IPS-18c (cell line): ENCODE measurements around the gene LZTS2.

Source experiments
- H3K4me3 ChIP-seq: 2 replicates; pipeline ENCODE4 v1.7.0; 2013; ENCODE audit warnings: low read depth, mild to moderate bottlenecking, low read length, moderate library complexity; ENCODE audit not compliant: insufficient read depth
- H3K9me3 ChIP-seq: one replicate; pipeline ENCODE4 v1.6.1; 2013; ENCODE audit warnings: mild to moderate bottlenecking, low read length, moderate library complexity; ENCODE audit not compliant: control insufficient read depth, insufficient read depth

Gene LZTS2

GRCh38 chr10:101006593-101007098 is 7.0 kb downstream of the LZTS2 start:
- H3K9me3 ChIP-seq, result no peaks in the 10 kb centered on the region
- no peak overlapping the region for H3K4me3 ChIP-seq

DNA sequence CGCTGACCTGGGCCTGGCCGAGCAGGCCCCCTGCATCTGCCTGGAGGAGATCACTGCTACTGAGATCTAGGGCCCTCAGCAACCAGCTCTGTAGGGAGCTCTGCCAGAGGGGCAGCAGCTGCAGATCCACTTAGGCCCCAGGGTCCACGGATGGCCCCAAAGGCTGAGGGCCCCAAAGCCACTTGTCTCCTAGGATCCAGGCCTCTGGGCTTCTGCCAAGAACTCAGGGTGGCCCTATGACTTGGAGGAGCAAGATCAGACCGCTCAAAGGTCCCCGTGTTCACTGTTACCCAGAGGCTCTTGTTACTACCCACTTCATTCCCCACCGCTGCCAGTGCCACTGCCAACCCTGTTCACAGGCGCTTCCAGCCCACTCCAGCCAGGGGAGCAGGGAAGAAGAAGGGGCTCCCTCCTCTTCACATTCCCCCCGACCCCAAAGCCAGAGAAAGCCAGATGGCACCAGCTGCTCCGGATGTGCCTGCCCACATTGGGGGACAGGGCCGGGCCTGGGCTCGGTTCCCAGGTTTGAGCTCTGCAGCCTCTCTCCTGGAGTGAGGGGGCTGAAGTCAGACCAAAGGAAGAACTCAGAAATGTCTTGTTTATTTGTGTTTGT is 7.6 kb downstream of the LZTS2 start:
- no peaks in the 10 kb centered on the region for H3K9me3 ChIP-seq
- H3K4me3 ChIP-seq, result no peak overlapping the region

DNA sequence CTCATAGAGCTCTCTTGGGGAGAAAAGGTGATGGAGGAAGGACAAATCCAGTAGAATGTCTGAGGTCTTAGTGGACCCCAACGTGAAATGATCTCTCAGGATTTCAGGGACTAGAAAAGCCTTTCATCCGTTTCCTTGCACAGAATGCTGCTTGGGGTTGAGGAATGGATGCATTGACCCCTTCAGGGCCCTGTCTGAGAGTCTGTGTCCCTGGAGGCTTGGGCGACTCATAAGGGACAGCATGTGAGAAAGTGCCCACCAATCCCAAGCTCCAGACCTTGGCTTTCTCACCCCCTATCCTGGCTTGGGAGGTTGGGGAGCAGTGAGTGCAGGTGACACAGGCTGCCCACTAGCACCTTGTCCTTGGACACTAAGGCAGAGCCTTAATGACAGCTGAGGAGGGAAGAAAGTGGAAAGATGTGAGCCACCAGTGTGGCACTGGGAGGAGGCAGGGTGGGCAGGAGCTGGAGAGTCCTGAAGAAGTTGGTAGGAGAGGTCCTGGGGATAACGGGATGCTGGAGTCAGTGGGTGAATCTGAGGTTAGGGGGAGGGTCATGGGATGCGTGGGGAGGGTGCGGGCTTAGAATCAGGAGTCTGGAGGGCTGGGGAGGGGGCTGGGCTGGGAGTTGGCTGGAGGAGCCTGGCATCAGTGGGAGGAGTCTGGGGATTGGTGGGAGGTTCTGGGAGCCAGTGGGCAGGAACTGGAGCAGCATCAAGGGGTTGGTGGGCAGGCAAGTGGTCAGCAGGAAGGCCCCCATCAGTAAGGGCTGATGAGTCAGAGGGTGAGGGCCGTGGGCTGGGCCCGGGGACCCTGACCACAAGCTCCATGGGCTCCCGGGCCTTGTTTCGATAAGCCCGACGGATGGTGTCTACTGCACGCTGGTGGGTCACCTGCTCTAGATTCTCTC is 8.6 kb downstream of the LZTS2 start:
- no peaks in the 10 kb centered on the region for H3K9me3 ChIP-seq
- H3K4me3 ChIP-seq, result no peak overlapping the region

DNA sequence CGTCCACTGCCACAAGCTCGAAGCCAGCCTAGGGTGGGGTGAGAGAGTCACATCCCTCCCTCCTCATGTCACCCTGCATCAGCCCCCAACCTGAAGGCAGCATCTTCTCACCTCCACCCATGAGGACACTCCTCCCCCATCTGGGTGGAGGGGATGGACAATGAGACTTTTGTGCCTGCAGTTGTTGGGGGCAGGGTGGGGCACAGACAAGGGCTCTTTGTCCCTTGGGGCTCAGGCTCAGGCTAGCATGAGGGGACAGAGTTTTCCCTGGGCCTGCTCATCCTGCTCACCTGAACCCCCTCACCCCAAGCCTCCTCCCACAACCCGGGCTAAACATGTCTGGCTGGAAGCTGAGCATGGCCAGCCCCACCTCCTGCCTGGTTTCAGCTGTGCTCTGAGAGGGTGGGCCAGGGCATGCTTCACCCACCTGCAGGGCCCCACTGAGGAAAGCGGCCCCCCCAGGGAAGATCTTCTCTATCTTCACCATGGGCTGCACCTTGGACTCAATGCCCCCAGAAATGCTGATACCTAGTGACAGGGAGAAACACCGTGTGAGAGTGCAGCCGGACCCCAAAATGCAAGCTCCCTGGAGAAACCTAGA is 9.3 kb downstream of the LZTS2 start:
- Histone ChIP-seq H3K4me3 (no peak overlapping the region), H3K9me3 (no peaks in the 10 kb centered on the region)

DNA sequence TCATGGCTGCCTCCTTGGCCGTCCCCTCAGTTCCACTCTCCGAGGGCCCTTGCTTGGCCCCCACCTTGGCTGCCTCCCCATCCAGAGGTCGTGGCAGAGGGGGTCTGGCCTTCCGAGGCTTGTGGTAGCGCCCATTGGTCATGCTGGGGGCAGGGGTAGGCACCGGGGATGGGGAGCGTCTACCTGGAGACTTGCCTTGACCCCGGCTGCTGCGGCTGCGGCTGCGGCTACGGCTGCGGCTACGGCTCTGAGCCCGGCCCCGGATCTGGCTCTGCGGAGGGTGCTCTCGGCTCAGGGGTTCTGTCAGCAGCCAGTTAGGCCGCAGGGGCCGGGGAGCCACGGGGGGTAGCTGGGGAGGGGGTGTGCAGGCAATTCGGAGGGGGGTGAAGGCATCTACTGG is 10.7 kb downstream of the LZTS2 start:
- H3K9me3 ChIP-seq, result no peaks in the 10 kb centered on the region
- H3K4me3 ChIP-seq, result no peak overlapping the region

- no peak overlapping the region for H3K4me3 ChIP-seq
- H3K9me3 ChIP-seq, result no peaks in the 10 kb centered on the region
These were observed 12.2 kb downstream of the LZTS2 start for GRCh38 chr10:101011517-101012423.

DNA sequence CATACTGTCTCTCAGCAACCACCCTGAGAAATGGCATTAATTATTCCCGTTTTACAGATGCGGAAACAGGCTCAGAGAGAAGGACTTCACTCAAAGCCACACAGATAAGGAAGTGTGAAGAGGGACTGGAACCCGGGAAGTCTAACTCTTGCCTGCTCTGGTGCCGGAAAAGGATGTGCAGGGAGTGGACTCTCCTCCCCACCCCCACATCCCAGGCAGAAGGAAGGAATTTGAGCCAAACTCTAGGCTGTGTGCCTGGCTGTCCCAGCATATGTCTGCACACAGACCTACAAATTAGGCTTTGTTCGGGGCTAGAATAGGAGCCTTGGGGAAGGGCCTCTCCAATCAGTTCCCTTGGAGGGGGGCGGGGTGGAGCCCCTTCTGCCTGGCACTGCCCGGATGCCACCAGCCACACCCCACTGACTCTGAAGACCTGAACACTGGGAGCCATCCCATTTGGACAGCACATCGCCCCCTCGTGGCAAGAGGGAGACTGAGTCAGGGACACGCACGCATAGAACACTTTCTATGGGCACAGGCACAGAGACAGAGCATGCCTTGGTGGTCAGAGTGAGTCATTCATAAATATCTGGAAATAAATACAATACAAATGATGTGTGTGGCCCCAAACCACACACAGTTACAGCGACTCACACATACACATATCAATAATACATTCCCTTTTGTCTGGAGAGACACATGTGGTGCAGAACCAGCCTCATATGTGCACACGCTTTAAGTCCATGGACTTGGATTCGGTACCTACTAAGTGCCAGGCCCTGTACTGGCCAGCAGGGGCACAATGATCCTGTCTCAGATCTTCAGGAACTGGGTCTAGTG is 13.1 kb downstream of the LZTS2 start:
- Histone ChIP-seq H3K4me3 (no peak overlapping the region), H3K9me3 (no peaks in the 10 kb centered on the region)

- Histone ChIP-seq H3K9me3 (no peaks in the 10 kb centered on the region), H3K4me3 (no peak overlapping the region)
These were observed 13.8 kb downstream of the LZTS2 start for GRCh38 chr10:101013365-101013825.

DNA sequence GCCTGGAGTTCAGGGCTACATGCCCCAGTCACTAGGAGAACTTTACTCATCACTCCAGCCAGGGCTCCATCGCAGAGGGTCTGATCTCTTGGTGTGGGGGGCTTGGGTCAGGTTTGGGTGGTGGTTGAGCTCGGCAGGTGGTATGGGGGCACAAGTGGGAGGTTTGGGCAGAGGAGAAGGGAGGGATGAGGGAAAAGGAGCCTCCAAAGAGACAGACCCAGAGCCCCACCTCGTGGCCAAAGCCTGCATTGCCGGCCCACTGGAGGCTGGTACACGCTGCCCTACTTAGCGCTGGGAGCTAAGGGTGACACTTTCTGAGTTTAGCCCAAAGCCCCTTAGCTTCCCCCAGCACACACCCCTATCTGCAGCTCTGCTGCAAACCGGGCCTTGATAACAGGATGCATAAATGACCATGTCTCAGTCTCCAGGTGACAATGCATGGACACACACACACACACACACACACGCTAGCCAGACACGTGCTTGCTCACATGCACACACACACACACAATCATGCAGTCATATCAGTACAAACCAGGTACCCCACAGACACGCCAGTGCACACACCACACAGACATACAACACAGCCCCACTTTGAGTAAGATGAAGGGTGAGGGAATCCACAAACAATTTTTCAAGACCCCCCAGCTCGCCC is 14.7 kb downstream of the LZTS2 start:
- no peak overlapping the region for H3K4me3 ChIP-seq
- H3K9me3 ChIP-seq, result no peaks in the 10 kb centered on the region

DNA sequence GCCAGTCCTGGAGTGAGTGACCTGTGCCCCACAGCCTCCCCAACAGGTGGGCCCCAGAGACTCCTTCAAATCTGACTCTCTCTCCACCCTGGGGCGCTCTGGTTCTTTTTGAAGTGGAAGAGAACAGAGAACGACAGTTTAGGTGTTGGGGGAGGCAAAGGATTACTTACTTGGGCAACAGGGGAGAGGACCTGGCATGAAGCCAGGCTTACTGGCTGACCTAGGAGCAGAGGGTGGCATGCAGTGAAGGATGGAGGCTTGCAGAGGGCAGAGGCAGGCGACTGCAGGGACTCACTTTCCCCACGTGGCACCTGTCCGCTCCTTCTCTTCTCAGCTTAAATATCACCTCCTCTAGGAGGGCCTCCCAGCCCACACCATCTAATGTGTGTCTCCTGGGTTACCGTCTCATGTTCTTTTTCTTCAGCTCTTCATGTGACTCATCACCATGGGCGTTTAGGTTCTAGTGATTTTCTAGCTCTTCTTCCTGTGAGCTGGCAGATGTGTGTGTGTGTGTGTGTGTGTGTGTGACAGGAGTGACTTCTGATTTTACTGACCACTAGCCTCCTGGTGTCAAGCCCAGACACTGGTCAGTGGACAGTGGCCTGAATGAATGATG is 15.5 kb downstream of the LZTS2 start:
- no peak overlapping the region for H3K4me3 ChIP-seq
- no peaks in the 10 kb centered on the region for H3K9me3 ChIP-seq

DNA sequence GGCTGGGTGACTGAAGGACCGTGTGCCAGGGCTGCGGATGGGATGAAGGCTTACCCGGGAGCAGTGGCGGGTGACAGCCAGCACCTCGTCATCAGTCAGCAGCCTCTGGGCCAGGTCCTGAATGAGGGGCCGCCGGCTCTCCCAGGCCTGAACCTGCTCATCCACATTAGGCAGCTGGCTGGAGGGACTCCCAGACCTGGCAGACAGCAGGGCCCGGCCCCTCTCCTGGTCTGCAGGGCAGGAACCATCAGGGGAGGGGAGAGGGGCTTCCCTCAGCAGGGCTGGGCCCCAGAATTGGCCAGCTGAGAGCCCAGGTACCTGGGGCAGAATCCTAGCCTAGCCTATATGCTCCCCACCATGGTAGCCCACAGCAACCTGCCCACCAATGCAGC is 16.0 kb downstream of the LZTS2 start:
- no peak overlapping the region for H3K4me3 ChIP-seq
- no peaks in the 10 kb centered on the region for H3K9me3 ChIP-seq

- Histone ChIP-seq H3K9me3 (no peaks in the 10 kb centered on the region), H3K4me3 (no peak overlapping the region)
These were observed 17.2 kb downstream of the LZTS2 start for GRCh38 chr10:101016814-101017213.

- peak overlapping the region; percentile 43; the same call in 1 of the 2 replicates for H3K4me3 ChIP-seq
- H3K9me3 ChIP-seq, result no peaks in the 10 kb centered on the region
These were observed 18.6 kb downstream of the LZTS2 start for GRCh38 chr10:101018118-101018599.

GRCh38 chr10:101018600-101019439 is 19.2 kb downstream of the LZTS2 start:
- H3K4me3 ChIP-seq, result peak overlapping the region; percentile 43; the same call in 1 of the 2 replicates
- no peaks in the 10 kb centered on the region for H3K9me3 ChIP-seq

- no peak overlapping the region for H3K4me3 ChIP-seq
These were observed 19.8 kb downstream of the LZTS2 start for GRCh38 chr10:101019440-101019703.

More at GRCh38 chr10:101019440-101019703, 19.8 kb downstream of the LZTS2 start:
- H3K9me3 ChIP-seq, result no peaks in the 10 kb centered on the region
